ENCODE results near the gene TM2D1. TPM values are rescaled to one million over a fixed set of nuclear protein-coding genes. Genes with fewer than 3 reads are reported as not detected.
"Not testable (repeated sequence)": the region's sequence is repeated elsewhere in the genome, so short reads cannot be mapped to it uniquely, and the experiment has no call there.

The TM2D1 gene
- total RNA-seq, 4 donors from 2014 or later = 50.5 to 73.0 (median 65.7) TPM

- Histone ChIP-seq H3K4me3 (no peak overlapping the region), H3K27me3 (no peaks in the 10 kb centered on the region), H3K27ac (no peak overlapping the region), H3K9me3 (no peaks in the 10 kb centered on the region), H3K4me1 (no peaks in the 10 kb centered on the region), H3K36me3 (peaks cover 0 to 36% of the 10 kb centered on the region in 2 donors)
- no peak for ATAC-seq
- no peak for TF ChIP-seq CTCF (IDR thresholded peaks at IDR 0.05)
Measured at GRCh38 chr1:61711969-61712368, 13.0 kb downstream of the TM2D1 start.

GRCh38 chr1:61711257-61711656 is 13.7 kb downstream of the TM2D1 start:
- H3K27ac ChIP-seq, H3K27me3 ChIP-seq, H3K9me3 ChIP-seq, ATAC-seq, H3K4me3 ChIP-seq, H3K4me1 ChIP-seq: not testable (repeated sequence)
- H3K36me3 ChIP-seq = peaks cover 0 to 40% of the 10 kb centered on the region in 2 donors
- 79 to 87% methylated on average over 4 of the region's 4 CpGs for WGBS, 2 donors (ENCODE audit: low coverage in 1 of 2)

GRCh38 chr1:61709908-61710289 is 15.0 kb downstream of the TM2D1 start:
- no peak for ATAC-seq
- Histone ChIP-seq H3K4me1 (no peaks in the 10 kb centered on the region), H3K36me3 (peaks cover 0 to 54% of the 10 kb centered on the region in 2 donors), H3K27ac (no peak overlapping the region), H3K27me3 (no peaks in the 10 kb centered on the region), H3K4me3 (no peak overlapping the region), H3K9me3 (no peaks in the 10 kb centered on the region)
- TF ChIP-seq CTCF (IDR thresholded peaks at IDR 0.05) = no peak
- no peak for TF ChIP-seq POLR2AphosphoS5 (IDR thresholded peaks at IDR 0.05)
- no peak for TF ChIP-seq POLR2A (IDR thresholded peaks at IDR 0.05)
- TF ChIP-seq EP300 (IDR thresholded peaks at IDR 0.05) = no peak
- 92 to 100% methylated on average over 1 to 2 of the region's 2 CpGs for WGBS, 2 donors (ENCODE audit: low coverage in 1 of 2)

- H3K27me3 ChIP-seq = no peaks in the 10 kb centered on the region
- no peak overlapping the region for H3K4me3 ChIP-seq
- WGBS, 2 donors (ENCODE audit: low coverage in 1 of 2) = 90 to 95% methylated on average over 6 to 7 of the region's 7 CpGs
- TF ChIP-seq POLR2A (IDR thresholded peaks at IDR 0.05) = no peak
- TF ChIP-seq POLR2AphosphoS5 (IDR thresholded peaks at IDR 0.05) = no peak
- no peak for TF ChIP-seq EP300 (IDR thresholded peaks at IDR 0.05)
- TF ChIP-seq CTCF (IDR thresholded peaks at IDR 0.05) = no peak
- H3K4me1 ChIP-seq = no peaks in the 10 kb centered on the region
- H3K9me3 ChIP-seq = no peaks in the 10 kb centered on the region
- ATAC-seq = no peak
- H3K36me3 ChIP-seq = peaks cover 0 to 60% of the 10 kb centered on the region in 2 donors
- H3K27ac ChIP-seq = no peak overlapping the region
Measured at GRCh38 chr1:61708953-61709907, 15.7 kb downstream of the TM2D1 start.

- no peaks in the 10 kb centered on the region for H3K27me3 ChIP-seq
- H3K4me3 ChIP-seq = no peak overlapping the region
- TF ChIP-seq POLR2AphosphoS5 (IDR thresholded peaks at IDR 0.05) = no peak
- TF ChIP-seq EP300 (IDR thresholded peaks at IDR 0.05) = no peak
- H3K4me1 ChIP-seq = peaks cover 0 to 13% (median 6%) of the 10 kb centered on the region in 3 donors
- 46 to 47% methylated on average over 2 to 3 of the region's 3 CpGs for WGBS, 2 donors (ENCODE audit: low coverage in 1 of 2)
- no peak for ATAC-seq
- H3K9me3 ChIP-seq = no peaks in the 10 kb centered on the region
- peak overlapping the region in 2 of 4 donors; percentile 14 to 17 for H3K27ac ChIP-seq
- peaks cover 4 to 86% of the 10 kb centered on the region in 2 donors for H3K36me3 ChIP-seq
Measured at GRCh38 chr1:61699911-61700851, 24.8 kb downstream of the TM2D1 start.
